PC-3 (cell line): ENCODE results near the gene SH3PXD2A. TPM values are rescaled to one million over a fixed set of nuclear protein-coding genes. Genes with fewer than 3 reads are reported as not detected.

Experiments
- ATAC-seq: fragments of 200-7000 bp; cut with Tn5 transposase; 2 replicates; pipeline ENCODE4 v1.9.1; 2020; ENCODE audit warnings: mild to moderate bottlenecking, moderate library complexity
- BruUV-seq: library from RNA; stranded (reverse); fragments of 400-500 nt; replicated peaks from 2 replicates; lab custom pipeline; 2021; lab: Mats Ljungman, UMichigan
- CTCF ChIA-PET: fragments of 300-600 bp; sonication (Branson Sonifier 250); formaldehyde crosslinking; loops from one replicate; lab custom pipeline; 2022; ENCODE audit warnings: antibody characterized with exemption; lab: Charles Lee
- POLR2A ChIA-PET: fragments of 300-600 bp; sonication (Branson Sonifier 250); formaldehyde crosslinking; loops from one replicate; lab custom pipeline; 2022; ENCODE audit warnings: antibody characterized with exemption; ENCODE audit not compliant: unreplicated experiment; lab: Charles Lee
- DNase-seq: peaks from one replicate; pipeline ENCODE4 v3.0.0-alpha.2; 2015
- H2AFZ ChIP-seq: fragments of 300-600 bp; sonication (generic); 2 replicates; pipeline ENCODE4 v1.6.0; 2016; ENCODE audit warnings: antibody characterized with exemption, low read length
- H3F3A ChIP-seq: fragments of 300-600 bp; sonication (generic); one replicate; pipeline ENCODE4 v1.6.0; 2017; ENCODE audit warnings: antibody characterized with exemption, low read length, control low read depth, mild to moderate bottlenecking; ENCODE audit not compliant: unreplicated experiment
- H3K27ac ChIP-seq: fragments of 300-600 bp; sonication (generic); 2 replicates; pipeline ENCODE4 v1.5.1; 2016; ENCODE audit warnings: mild to moderate bottlenecking, low read length
- H3K27me3 ChIP-seq: fragments of 300-600 bp; sonication (generic); 2 replicates; pipeline ENCODE4 v1.6.1; 2016; ENCODE audit warnings: low read length, mixed read lengths
- H3K36me3 ChIP-seq: fragments of 300-600 bp; sonication (generic); 2 replicates; pipeline ENCODE4 v1.6.1; 2016; ENCODE audit warnings: low read depth, mixed run types, low read length, mixed read lengths
- H3K4me1 ChIP-seq: fragments of 300-600 bp; sonication (generic); 2 replicates; pipeline ENCODE4 v1.5.1; 2016; ENCODE audit warnings: low read length; ENCODE audit not compliant: insufficient read depth
- H3K4me2 ChIP-seq: fragments of 300-600 bp; sonication (generic); 2 replicates; pipeline ENCODE4 v1.6.0; 2016; ENCODE audit warnings: low read length
- H3K4me3 ChIP-seq: fragments of 300-600 bp; sonication (generic); 2 replicates; pipeline ENCODE4 v1.5.1; 2016; ENCODE audit warnings: mild to moderate bottlenecking, low read length, mixed read lengths
- H3K79me2 ChIP-seq: fragments of 300-600 bp; sonication (generic); 2 replicates; pipeline ENCODE4 v1.6.1; 2017; ENCODE audit warnings: low read length, mixed read lengths
- H3K9ac ChIP-seq: fragments of 300-600 bp; sonication (generic); 2 replicates; pipeline ENCODE4 v1.6.0; 2016; ENCODE audit warnings: mild to moderate bottlenecking, low read length
- H3K9me2 ChIP-seq: fragments of 300-600 bp; sonication (generic); replicated peaks from 2 replicates; pipeline ENCODE4 v1.6.1; 2016; ENCODE audit warnings: mixed run types, low read length, mixed read lengths
- H3K9me3 ChIP-seq: fragments of 300-600 bp; sonication (generic); 2 replicates; pipeline ENCODE4 v1.6.1; 2016; ENCODE audit warnings: low read length, mixed read lengths
- H4K20me1 ChIP-seq: fragments of 300-600 bp; sonication (generic); 2 replicates; pipeline ENCODE4 v1.6.1; 2016; ENCODE audit warnings: low read length, mixed read lengths
- CTCF ChIP-seq: fragments of 300-600 bp; sonication (generic); conservative IDR thresholded peaks from 2 replicates; pipeline ENCODE4 v1.5.1; 2017; ENCODE audit warnings: antibody characterized with exemption, low read depth, mild to moderate bottlenecking, low read length
- EZH2 ChIP-seq: fragments of 300-600 bp; sonication (generic); IDR thresholded peaks from one replicate; pipeline ENCODE4 v1.6.1; 2017; ENCODE audit warnings: antibody characterized with exemption, mild to moderate bottlenecking, low read length; ENCODE audit not compliant: unreplicated experiment
- EZH2phosphoT487 ChIP-seq: fragments of 300-600 bp; sonication (generic); IDR thresholded peaks from 2 replicates; pipeline ENCODE4 v1.6.1; 2018; ENCODE audit warnings: mild to moderate bottlenecking, antibody characterized with exemption, low read length, borderline replicate concordance
- intact Hi-C: fragments of 100-400 bp; cut with micrococcal nuclease; formaldehyde crosslinking; loops from 2 replicates; pipeline ENCODE4 v1.9.0; 2023
- total RNA-seq: library from RNA; depleted of rRNA; stranded (reverse); fragments of >200 nt; gene quantifications from 2 replicates; pipeline ENCODE4 v1.2.3, GENCODE V29; 2014

The SH3PXD2A gene
- total RNA-seq, 1 experiment from 2014 or later, result 3.4 TPM

- no peaks in the 10 kb centered on the region for H3K9me2 ChIP-seq
- H4K20me1 ChIP-seq, result no peaks in the 10 kb centered on the region
- no TSS peak for BruUV-seq
- no peaks in the 10 kb centered on the region for H3K79me2 ChIP-seq
- peak overlapping the region; percentile 59; the same call in 1 of the 2 replicates for H3K9ac ChIP-seq
- H3K36me3 ChIP-seq, result no peaks in the 10 kb centered on the region
- H3K9me3 ChIP-seq, result no peaks in the 10 kb centered on the region
- H3K4me3 ChIP-seq, result no peak overlapping the region
- intact Hi-C loops, result no loop called here
- peak overlapping the region; percentile 55 for H3K4me2 ChIP-seq
- H3K4me1 ChIP-seq, result peaks cover 30% of the 10 kb centered on the region
- DNase-seq, result peak; percentile 81
- no peak for TF ChIP-seq EZH2phosphoT487
- no peak for TF ChIP-seq EZH2
- TF ChIP-seq CTCF, result no peak
- peak overlapping the region; percentile 94 for H3K27ac ChIP-seq
- peak; percentile 98 for ATAC-seq
- no peaks in the 10 kb centered on the region for H3K27me3 ChIP-seq
- H2AFZ ChIP-seq, result no peak overlapping the region
- ChIA-PET POLR2A (interaction anchor here (0.6 kb wide), 1 partner anchor 1129 kb away, joined by 4 read pairs; no protein-coding TSS in a partner anchor), CTCF (interaction anchor here (0.9 kb wide), 1 partner anchor 91 kb away, joined by 3 read pairs; no protein-coding TSS in a partner anchor)
- no peaks in the 10 kb centered on the region for H3F3A ChIP-seq
These were observed 17.0 kb upstream of the SH3PXD2A start for GRCh38 chr10:103872137-103872931.

- BruUV-seq, result no TSS peak
- peak overlapping the region; percentile 94 for H3K27ac ChIP-seq
- DNase-seq, result no peak
These were observed 15.6 kb upstream of the SH3PXD2A start for GRCh38 chr10:103871006-103871405.

More at GRCh38 chr10:103871006-103871405, 15.6 kb upstream of the SH3PXD2A start:
- ChIA-PET POLR2A (no interaction called here), CTCF (no interaction called here)
- Histone ChIP-seq H4K20me1 (no peaks in the 10 kb centered on the region), H2AFZ (peak overlapping the region; percentile 71), H3K27me3 (no peaks in the 10 kb centered on the region), H3K9me2 (no peaks in the 10 kb centered on the region), H3K36me3 (no peaks in the 10 kb centered on the region), H3K79me2 (no peaks in the 10 kb centered on the region), H3F3A (no peaks in the 10 kb centered on the region), H3K9ac (peak overlapping the region; percentile 59), H3K4me3 (no peak overlapping the region; the same call in 1 of the 2 replicates), H3K9me3 (no peaks in the 10 kb centered on the region), H3K4me2 (peak overlapping the region; percentile 60), H3K4me1 (peaks cover 30% of the 10 kb centered on the region)
- ATAC-seq, result no peak
- intact Hi-C loops, result no loop called here
- TF ChIP-seq EZH2 (no peak), CTCF (no peak), EZH2phosphoT487 (no peak)
